ENCODE data around the gene STK38.

Gene STK38

DNA sequence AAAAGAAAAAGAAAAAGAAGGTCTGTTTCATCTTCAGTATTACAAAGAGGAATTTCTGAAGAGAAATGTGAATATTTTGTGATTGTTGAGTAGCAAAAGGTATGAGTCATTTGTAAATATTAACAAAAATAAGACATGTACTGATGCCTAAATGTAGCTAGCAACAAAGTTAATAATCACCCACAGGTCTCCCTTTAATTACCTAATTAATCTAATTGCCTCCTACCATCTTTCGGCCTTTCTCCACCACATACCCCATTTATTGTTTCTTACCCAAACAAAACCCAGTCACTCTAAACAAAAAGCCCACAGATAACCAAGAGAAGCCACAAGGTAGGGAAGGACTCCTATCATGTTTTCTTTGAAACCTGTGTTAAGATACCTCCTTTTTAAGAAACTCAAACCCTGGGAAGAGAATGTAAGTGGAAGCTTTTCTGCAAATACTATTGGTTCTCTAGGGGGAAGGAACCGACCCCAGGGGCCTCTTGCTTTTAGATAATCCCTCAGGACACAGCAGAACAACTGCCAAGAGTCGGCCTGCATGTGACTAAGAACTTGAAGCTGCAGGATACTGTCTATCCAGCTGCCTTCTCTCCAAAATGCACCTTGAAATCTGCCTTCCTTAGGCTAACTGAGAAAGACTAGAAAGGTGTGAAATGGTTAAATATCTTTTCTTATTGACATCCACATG, 16.1 kb upstream of the STK38 start:
- no peak for DNase-seq

DNA sequence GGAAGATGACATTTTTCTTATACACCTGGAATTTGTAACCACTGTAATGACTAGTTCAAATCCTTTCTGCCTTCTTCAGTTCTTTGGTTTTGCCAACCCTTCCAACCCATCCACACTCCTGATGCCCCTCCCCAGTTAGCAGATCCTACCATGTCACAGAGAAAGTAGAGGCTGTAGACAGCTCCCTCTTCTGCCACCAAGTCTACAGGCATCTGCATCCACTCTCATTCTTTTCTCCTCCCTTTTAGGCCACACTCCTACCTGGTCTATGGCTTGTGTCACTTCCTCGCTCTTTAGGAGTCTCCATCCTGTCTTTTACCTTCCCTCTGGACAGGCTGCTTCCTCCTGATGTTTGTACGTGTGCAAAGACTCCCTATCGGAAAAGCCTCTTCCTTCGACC, 13.5 kb upstream of the STK38 start:
- DNase-seq, result no peak

DNA sequence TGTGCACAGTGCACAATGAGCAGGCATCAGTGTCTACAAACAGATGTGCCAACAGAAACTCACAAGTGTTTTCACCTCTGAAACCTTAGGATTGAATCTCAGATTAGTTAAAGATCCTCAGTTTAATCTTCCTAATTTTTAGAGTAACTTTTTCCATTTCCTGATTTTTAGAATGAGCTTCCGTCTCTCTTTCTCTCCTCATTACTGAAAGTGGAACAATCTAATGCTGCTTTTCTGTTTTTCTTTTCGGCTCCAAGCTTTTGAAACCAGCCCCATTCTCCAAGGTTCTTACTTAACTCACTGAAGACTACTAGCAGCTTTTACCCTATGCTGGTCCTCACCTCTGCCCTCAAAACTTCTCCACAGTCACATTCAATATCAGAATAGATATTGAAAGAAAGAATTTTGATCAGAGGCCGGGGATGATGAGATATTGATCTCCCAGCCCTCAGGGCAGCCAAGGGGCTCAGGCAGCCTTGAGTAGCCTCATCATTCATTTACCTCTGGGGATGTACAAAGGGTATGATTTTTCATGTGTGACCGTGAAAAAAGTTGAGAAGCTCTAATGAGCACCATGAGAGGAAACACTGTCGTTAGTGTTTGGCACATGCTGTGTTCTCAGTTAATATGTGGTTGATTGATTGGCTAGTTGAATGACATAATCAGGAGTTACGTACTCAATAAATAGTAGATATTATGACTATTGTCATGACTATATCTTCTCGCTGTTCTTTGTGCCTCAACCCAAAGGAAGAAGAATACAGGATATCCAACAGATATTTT, 11.9 kb upstream of the STK38 start:
- no peak for DNase-seq

DNA sequence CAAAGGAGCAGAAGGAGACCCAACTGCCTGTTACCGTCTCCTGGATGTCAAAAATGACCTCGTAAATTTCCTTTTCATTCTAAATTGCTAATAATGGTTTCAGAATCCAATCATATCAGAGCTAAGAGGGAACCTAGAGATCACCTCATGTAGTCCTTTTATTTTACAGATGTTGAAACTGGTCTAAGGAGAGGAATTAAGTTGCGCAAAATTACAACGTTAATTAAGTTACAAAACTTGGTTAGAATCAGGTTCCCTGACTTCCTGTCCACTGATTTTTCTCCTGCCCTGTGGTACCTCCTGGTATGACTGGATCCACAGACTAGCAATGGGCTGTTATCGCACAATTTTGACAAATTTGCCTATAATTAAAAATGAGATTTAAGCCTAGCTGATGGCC, 9.0 kb upstream of the STK38 start:
- DNase-seq, result no peak

DNA sequence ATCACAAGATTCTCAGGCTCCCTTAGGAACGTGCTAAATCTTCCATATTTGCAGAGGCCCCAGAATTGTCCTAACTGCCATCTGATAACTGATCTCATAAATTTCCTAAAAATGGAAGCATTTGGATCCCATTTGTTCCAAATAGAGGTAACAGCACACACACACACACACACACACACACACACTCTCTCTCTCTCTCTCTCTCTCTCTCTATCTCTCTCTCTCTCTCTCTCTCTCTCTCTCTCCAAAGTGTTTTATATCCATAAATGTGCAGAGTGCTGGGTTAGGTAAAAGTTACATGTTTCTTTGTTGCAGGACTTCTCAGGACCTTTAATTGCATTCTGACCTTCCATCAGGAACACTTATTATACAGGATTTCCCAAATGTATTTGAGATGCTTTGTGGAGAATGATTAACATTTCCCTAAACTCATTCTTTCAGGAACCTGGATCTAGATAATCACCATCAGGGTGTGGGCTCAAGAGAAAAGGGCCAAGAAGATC, 8.5 kb upstream of the STK38 start:
- no peak for DNase-seq

- DNase-seq, result no peak
These were observed 3.3 kb upstream of the STK38 start for GRCh38 chr6:36550473-36551000.

GRCh38 chr6:36548401-36548743, 1.1 kb upstream of the STK38 start:
- no peak for DNase-seq

- DNase-seq, result no peak
These were observed 544 bp upstream of the STK38 start for GRCh38 chr6:36547646-36548400.

DNA sequence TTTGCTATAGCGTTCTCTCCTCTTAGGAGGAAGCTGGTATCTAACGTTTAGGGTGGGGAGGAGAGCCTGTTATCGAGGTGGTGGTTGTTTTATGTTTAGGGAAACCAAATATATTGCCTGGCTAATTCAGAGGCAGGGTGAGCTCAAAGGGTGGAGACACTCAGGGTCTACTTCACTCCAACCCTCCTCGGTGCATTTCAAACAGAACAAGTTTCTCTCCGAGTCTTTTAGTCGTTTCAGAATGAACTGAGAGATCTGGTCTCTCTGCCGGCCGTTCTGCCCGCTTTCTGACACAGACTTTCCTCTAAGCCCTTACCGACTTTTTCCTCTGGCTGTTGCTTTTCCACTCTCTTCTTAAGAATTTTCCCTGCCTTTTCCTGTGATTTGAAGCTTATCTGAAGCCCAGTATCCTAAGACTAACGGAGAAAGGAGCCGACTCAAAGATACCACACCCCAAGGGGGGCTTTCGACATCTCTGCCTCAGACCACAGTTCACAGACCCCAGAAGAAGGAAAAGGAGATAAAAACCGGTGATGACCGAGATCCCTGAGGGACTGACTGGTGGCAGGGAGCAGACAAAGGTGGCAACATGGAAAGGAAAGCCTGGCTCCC, 865 bp downstream of the STK38 start:
- DNase-seq, result peak; percentile 35

GRCh38 chr6:36545767-36546307, 1.4 kb downstream of the STK38 start:
- DNase-seq, result peak; percentile 7

GRCh38 chr6:36544228-36544627, 3.1 kb downstream of the STK38 start:
- DNase-seq, result peak; percentile 44

- DNase-seq, result no peak
These were observed 5.2 kb downstream of the STK38 start for GRCh38 chr6:36542041-36542440.

DNA sequence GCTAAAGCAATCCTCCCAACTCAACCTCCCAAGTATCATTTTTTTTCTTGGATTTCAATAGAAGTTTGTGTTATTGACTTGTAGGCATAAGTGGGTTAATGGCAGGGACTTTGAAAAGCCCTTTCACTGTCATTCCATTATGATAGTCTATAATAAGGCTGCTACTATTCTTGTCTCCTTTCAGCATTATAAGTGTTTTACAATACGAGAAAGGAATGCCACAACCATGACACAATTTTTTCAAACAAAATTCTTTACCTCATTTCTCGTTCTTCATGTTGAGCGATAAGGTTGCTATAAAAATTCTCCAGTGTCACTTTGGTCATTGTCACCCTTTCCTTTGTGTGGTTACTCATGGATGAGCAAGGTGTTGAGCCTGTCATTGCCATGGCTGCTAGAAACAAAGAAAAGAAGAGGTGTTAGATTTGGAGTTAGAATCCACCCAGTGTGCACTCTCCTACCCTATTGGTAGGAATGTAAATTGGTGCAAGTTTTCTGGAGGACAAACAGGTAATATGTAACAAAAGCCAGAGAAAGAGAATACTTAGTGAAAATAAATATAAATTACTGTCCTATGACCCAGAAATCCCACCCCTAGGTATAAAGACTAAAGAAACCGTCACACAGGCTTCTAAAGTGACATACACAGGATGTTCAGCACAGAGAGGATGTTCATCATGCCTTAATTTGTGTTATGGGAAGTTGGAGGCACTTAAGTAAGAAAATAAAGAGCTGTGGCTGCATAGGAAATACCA, 7.3 kb downstream of the STK38 start:
- peak; percentile 7 for DNase-seq

DNA sequence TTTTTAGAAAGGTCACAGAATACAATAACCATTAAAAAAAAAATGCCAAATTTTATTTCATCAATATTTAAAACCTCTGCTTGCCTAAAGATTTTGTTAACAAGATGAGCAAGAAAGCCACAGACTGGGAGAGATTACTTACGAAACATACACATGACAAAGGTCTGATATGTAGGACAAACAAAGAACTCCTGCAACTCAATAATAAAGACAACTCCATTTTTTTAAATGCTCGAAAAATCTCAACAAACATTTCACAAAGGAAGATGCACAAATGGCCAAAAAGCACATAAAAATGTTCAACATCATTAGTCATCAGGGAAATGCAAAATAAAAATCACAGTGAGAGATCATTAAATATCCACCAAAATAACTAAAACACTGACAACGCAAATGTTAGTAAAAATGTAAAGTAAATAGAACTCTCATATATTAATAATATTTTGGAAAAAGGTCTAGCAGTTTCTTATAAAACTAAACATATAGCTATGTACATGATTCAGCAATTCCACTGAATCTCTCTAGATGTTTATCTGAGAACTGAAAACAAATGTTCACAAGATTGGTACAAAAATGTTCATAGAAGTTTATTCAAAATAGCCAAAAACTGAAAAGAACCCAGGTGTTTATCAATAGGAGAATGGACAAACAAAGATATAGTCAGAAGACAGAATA, 10.3 kb downstream of the STK38 start:
- DNase-seq, result no peak

GRCh38 chr6:36533321-36533720, 14.0 kb downstream of the STK38 start:
- DNase-seq, result no peak

GRCh38 chr6:36526066-36526465, 21.2 kb downstream of the STK38 start:
- DNase-seq, result no peak

GRCh38 chr6:36525346-36525745, 21.9 kb downstream of the STK38 start:
- no peak for DNase-seq

DNA sequence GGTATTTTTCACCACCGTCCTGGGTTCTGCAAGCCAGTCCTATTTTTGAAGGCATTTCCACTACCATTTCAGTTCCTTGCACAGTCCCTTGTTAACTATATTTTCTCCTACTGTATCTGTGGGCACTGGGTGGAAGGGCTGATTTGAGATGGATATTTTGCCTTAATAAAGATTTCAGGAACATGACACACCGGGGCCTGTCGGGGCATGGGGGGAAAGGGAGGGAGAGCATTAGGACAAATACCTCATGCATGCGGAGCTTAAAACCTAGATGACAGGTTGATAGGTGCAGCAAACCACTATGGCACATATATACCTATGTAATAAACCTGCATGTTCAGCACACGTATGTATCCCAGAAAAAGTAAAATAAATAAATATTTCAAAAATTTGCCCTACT, 22.4 kb downstream of the STK38 start:
- no peak for DNase-seq

DNA sequence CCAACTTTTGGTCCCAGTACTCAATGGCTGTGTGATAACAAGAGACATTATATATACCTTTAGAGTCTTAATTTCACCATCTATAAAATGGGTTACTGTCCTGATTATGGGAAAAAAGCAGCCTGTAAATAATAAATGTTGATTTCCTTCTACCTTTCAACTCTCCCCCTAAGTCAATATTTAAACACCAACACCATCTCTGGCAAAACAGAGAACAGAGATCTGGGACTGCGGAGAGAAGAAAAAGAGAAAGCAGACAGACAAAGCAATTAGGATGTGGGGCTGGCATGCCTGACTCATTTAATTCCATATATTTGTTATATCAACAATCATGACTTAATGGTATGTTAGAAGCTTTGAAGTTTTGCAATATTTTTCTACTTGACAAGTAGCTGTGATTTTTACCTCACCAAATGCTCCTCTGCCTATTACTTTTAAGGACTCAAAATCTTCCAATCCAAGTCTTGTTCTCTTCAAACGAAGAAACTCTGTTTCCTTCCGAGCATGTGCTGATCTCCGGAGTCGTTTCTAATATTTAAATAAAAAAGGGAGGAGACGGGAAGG, 23.3 kb downstream of the STK38 start:
- DNase-seq, result no peak

- no peak for DNase-seq
These were observed 23.8 kb downstream of the STK38 start for GRCh38 chr6:36523451-36523850.

DNA sequence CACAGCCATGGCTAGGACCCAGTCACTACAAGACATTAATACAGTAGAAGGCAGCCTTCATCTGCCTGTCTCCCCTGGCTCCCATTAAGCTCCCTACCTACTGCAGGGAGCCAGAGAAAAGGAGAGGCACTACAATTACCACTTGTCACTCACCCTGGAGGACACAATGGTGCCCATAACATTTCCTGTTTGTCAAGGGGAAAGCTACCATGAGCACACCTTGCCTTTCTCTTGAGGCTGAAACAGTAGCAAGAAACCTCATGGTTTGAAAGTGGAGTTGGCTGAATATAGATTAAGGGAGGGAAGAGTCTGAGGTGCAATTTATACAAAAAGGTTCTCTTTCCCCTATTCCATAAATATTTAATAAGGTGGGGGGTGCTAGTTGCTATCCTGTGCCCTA, 27.9 kb downstream of the STK38 start:
- DNase-seq, result no peak
